Posterior vena cava (tissue), 2 donors: ENCODE measurements around the gene CCT6A. TPM values are rescaled to one million over a fixed set of nuclear protein-coding genes. Genes with fewer than 3 reads are reported as not detected.
A peak's percentile ranks its signal among the peaks of the same experiment; 100 is the strongest.
"Not testable (repeated sequence)": the region's sequence is repeated elsewhere in the genome, so short reads cannot be mapped to it uniquely, and the experiment has no call there.

ENCODE experiments used
- DNase-seq: peaks from one replicate; pipeline ENCODE4 v3.0.0-alpha.2; 2020; ENCODE audit warnings: low spot score
- intact Hi-C, 2 donors: fragments of 100-400 bp; cut with DNase I; formaldehyde crosslinking; loops; one replicate each; pipeline versions ENCODE4 v1.14.1 to v1.14.2; 2022 to 2023
- total RNA-seq, 2 donors: library from RNA; stranded (reverse); fragmentation: NEBNext Ultra II Directional; extraction: Animal tissue kit (Norgen Biotek cat#: 25700); gene quantifications; one replicate each; pipeline ENCODE4 v1.2.1, GENCODE V29; 2021
- donor health status: DM: yes; HTN: yes; CAD: no.
- donor health status: DM: yes; HTN: yes; CAD: no.

The CCT6A gene
- total RNA-seq, 2 donors from 2014 or later: 75.9 to 87.9 TPM

DNA sequence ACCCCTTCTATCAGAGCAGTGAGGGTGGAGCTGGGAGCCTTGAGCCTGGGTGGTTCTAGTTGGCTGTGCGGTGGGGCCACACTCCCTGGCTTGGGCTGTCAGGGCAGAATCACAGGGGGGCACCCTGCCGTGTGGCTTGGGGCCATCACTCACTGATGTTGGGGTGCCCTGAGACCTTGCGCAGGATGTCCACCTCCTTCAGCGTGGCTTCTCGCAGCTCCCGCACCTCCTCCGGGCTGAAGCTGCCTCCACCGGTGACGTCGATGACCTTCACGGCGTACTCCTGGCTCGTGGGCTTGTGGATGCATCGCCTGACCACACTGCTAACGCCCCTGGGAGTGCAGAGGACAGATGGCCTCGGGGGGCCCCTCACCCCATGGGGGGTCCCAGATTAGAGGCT is 35.9 kb downstream of the CCT6A start:
- intact Hi-C loops: no loop called here
- DNase-seq: peak; percentile 62

DNA sequence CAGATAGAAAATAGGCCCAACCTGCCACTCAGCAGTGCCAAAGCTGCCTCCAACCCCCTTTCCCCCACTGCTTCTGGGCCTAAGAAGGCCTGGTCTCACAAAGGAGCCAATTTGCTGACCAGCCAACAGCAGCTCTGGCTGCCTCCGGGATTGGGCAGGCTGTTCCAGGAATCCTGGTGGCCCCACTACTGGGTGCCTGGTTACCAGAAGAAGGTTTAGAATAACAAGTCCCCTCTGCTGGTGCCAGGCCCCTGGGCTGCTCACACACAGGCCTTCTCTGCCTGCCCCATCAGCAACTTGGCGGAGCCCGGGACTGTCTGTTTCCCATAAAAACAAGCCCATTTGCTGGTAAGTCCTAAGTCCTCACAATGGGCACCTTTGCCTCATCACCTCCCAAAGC is 40.0 kb downstream of the CCT6A start:
- DNase-seq: peak; percentile 87
- intact Hi-C loops: no loop called here

DNA sequence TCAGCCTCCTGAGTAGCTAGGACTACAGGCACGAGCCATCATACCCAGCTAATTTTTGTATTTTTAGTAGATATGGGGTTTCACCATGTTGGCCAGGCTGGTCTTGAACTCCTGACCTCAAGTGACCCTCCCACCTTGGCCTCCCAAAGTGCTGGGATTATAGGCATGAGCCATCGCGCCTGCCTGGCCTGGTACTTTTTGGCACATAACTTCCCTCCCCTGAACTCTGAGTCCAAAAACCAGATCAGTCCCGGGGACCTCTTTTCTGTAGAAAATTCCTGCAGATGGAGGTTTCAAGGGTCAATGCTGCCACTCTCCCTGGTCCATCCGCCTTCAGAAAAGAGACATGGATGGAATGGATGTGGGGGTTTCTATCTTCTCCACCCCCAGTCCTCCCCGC is 40.8 kb downstream of the CCT6A start:
- DNase-seq, intact Hi-C loops: not testable (repeated sequence)

DNA sequence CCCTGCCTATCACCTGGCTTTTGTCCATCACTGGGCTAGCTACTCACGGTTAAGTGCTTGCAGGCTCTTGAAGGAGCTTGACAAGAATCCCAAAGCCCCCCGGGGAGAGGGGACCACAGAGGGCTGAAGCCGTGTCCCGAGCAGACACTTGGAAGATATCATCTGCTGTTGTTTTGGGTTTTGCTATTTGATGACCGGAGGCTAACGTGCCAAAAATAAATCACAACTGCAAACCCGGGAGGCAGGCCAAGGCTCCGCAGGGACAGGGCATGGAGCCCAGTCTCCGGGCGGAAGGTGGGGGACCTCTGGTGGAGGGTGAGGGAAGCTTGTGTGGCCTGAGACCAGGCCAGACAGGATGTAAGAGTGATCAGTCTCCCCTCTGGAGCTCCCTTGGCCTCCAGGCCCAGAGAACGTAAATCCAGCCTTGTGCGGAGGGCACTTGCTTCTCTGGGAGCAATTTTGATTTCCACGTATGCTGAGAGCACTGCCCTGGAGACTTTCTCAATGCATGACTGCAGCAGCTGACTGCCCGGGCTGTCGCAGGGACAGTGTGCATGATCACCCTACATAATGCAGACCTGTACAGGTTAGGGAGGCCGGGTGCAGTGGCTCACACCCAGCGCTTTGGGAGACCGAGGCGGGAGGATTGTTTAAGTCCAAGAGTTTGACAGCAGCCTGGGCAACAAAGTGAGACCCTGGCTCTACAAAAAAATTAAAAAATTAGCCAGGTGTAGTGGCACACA is 41.4 kb downstream of the CCT6A start, which contains the start of gene PHKG1:
TSS of gene PHKG1 (minus strand) at position 164 of the 743 bp plus-strand sequence. CDS start 4,011 bp downstream, outside the sequence.
- intact Hi-C loops: no loop called here
- peak; percentile 93 for DNase-seq

DNA sequence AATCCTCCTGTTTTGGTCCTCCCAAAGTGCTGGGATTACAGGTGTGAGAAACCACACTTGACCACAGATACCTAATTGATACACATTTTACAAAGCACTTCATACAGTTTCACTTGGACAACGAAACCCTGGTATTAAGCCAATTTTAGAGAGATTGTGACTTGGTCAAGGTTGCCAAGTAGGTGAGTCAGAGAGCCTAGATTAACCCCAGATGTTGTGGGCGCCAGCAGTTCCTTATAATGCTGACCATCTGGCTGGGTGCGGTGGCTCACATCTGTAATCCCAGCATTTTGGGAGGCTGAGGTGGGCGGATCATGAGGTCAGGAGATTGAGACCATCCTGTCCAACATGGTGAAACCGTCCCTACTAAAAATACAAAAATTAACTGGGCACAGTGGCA is 46.1 kb downstream of the CCT6A start:
- DNase-seq: peak; percentile 64
- intact Hi-C loops: loop anchor here in 1 of 2 donors (5.0 kb wide), 1 partner anchor 1050 kb away; no protein-coding TSS in a partner anchor

DNA sequence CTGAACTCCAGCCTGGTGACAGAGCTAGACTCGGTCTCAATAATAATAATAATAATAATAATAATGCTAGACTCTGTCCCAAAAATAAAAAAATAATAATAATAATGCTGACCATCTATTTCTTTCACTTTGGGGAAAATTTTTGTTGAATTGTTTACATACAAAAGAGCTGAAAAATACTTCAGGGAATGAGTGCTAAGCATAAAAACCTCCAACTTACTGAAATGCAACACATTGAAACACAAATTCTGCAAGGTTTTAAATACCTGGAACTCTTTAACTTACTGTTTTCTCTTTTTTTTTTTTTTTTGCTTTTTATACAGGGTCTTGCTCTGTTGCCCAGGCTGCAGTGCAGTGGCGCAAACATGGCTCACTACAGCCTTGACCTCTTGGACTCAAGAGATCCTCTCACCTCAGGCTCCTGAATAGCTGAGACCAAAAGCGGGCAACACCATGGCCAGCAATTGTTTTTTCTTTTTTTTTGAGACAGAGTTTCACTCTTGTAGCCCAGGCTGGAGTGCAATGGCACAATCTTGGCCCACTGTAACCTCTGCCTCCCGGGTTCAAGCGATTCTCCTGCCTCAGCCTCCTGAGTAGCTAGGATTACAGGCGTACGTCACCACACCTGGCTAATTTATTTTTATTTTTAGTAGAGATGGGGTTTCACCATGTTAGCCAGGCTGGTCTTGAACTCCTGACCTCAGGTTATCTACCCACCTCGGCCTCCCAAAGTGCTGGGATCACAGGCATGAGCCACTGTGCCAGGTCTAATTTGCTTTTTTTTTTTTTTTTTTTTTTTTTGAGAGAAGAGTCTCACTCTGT is 46.8 kb downstream of the CCT6A start:
- intact Hi-C loops: loop anchor here in 1 of 2 donors (5.0 kb wide), 1 partner anchor 1051 kb away; no protein-coding TSS in a partner anchor
- DNase-seq: peak; percentile 22

DNA sequence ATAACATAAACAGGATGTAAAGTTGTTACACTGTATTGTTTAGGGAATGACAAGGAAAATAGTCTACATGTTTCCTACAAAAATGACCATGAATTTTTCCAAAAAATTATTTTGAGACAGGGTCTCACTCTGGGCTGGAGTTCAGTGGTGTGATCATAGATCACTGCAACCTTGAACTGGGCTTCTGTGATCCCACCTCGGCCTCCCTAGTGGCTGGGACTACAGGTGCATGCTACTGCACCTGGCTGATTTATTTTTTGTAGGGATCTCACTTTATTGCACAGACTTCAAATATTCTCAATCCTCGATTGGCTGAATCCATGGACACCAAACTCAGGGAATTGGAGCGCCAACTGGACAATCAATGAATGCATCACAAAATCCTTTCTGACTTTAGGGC is 48.1 kb downstream of the CCT6A start:
- intact Hi-C loops: loop anchor here in 1 of 2 donors (5.0 kb wide), 1 partner anchor 1052 kb away; no protein-coding TSS in a partner anchor
- peak; percentile 8 for DNase-seq

DNA sequence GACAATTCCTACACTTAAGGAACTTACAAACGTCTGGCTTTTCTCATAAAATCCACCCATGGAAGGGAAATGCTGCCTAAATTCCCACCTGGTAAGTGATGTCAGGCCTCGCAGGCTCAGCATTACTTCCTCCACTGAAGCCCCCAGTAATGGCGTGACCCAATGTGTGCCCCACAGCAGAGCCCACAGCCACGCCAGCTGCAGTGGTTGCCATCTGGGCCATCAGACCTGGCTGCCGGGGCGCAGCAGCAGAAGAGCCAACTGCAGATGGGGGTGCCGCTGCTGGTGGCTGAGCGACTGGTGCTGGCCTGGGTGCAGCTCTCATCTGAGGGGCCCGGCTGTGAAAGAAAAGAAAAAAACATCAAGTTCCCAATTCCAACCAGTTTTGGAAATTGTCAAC is 52.6 kb downstream of the CCT6A start:
- intact Hi-C loops: not testable (repeated sequence)
- peak; percentile 18 for DNase-seq

DNA sequence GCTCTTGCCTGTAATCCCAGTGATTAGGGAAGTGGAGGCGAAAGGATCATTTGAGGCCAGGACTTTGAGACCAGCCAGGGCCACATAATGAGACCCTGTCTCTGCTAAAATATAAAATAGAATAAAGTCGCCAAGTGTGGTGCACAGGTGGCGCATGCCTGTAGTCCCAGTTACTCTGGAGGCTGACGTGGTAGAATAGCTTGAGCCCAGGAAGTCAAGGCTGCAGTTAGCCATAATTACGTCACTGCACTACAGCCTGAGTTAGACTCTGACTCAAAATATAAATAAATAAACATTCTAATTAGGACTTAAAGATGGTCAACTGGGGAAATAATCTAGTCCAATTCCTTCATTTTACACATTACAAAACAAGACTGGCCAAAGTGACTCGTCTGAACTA is 53.9 kb downstream of the CCT6A start:
- peak; percentile 8 for DNase-seq
- intact Hi-C loops: no loop called here

DNA sequence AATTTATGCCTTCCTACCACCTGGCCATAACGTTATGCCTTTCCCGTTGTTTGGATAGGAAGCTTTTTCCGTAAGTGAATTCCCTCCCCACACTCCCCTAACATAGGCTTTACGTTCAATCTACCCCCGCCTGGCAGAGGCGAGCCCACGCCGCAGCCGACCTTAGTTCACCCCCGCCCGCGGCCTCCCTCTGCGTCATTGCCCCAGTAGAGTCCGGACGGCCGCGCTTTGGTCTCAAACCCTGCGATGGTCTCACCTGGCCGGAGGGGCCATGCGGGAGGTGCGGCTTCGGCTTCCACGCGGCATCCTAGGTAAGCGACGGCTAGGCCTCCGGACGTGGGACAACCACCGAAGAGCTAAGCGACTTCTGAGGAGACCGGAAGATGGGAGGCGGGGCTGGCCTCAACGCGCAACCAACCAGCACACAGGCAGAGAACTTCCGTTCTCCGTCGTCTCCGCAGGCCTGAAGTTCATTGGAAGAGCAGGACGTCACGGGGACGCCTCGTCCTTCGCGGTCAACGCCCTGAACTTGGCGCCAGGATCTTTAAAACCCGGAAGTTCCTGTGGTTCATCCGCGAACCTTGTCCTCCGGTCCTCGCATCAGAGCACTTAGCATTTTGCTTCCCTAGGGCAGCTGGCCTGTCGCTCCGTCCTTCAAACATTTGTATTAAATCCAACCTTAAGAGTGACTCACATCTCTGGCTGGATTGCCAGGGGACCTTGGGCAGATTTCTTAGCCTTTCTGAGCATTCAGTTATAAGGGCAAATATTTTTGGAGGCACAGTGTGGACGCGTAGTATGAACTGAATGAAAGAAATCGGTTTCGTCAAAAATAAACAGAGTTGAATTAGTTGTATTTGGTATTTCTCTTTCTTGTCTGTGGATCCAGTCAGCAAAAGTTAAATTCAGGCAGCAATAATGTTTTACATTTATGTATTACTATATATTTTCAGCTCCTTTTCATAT is 54.8 kb downstream of the CCT6A start, which contains the start of gene CHCHD2:
TSS of gene CHCHD2 (minus strand) at position 369 of the 966 bp plus-strand sequence. CDS start at position 306, 63 bp downstream.
- intact Hi-C loops: no loop called here
- DNase-seq: peak; percentile 99

DNA sequence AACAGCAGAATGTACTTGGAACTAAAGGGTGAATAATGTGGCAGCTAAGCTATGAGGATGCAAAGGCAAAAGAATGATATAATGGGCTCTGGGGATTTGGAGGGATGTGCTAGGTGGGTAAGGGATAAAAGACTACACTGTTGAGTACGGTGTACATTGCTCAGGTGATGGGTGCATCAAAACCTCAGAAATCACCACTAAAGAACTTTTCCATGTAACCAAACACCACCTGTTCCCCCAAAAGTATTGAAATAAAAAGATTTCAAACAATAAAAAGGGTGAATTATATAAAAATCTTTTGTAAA is 56.3 kb downstream of the CCT6A start:
- DNase-seq: no peak
- intact Hi-C loops: no loop called here

DNA sequence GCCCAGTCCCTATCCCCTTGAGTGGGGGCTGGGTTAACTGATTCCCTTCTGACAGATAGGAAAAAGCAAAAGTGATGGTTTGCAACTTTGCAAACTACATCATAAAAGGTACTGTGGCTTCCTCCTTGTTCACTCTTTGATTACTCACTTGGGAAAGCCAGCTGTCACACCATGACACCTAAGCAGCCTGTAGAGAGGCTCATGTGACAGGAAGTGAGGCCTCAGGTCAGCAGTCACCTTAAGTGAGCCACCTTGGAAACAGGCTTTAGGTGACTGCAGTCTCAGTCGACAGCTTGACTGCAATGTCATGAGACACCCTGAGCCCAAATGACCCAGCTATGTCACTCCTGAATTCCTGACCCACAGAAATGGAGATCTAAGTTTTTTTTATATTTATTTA is 59.0 kb downstream of the CCT6A start:
- intact Hi-C loops: no loop called here
- DNase-seq: no peak

DNA sequence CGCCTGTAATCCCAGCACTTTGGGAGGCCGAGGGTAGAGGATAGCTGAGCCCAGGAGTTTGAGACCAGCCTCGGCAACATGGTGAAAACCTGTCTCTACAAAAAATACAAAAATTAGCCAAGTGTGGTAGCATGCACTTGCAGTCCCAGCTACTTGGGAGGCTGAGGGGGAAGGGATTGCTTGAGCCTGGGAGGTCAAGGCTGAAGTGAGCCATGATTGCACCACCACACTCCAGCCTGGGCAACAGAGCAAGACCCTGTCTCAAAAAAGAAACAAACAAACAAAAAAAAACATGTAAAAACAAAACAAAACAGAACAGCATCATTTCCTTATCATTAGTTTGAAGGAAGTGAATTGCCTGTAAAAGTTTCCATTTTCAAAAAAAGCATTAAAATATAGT is 60.7 kb downstream of the CCT6A start:
- DNase-seq: peak; percentile 10
- intact Hi-C loops: not testable (repeated sequence)

Other genes starting within 250 kb of the CCT6A start
- not detected for gene SEPTIN14, start 189.0 kb upstream of the CCT6A start, total RNA-seq
- 1 to 10 TPM; 1.5 to 2.0 TPM for gene ZNF713, start 164.3 kb upstream of the CCT6A start, total RNA-seq
- 10 to 100 TPM; 10.5 to 13.4 TPM for gene MRPS17, start 99.9 kb upstream of the CCT6A start, total RNA-seq
- 10 to 100 TPM; 59.1 to 62.2 TPM for gene NIPSNAP2, start 87.2 kb upstream of the CCT6A start, total RNA-seq
- 1 to 10 TPM; 5.0 to 6.6 TPM for gene PSPH, start 321 bp upstream of the CCT6A start, total RNA-seq
- 100 to 1,000 TPM in 1 of 2 donors, 10 to 100 TPM in 1; 84.6 to 129 TPM for gene SUMF2, start 12.5 kb downstream of the CCT6A start, total RNA-seq
- 1 to 10 TPM; 3.7 to 3.8 TPM for gene PHKG1, start 41.2 kb downstream of the CCT6A start, total RNA-seq
- 100 to 1,000 TPM; 219 to 263 TPM for gene CHCHD2, start 54.7 kb downstream of the CCT6A start, total RNA-seq
- gene NUPR2, start 64.7 kb downstream of the CCT6A start, total RNA-seq: not detected